GM19397 (cell line): ENCODE data around the gene FSHR.
A peak's percentile ranks its signal among the peaks of the same experiment; 100 is the strongest.

Experiments used
- ATAC-seq: cut with Tn5 transposase; IDR thresholded peaks from one replicate; pipeline ENCODE4 v1.9.1; 2021; ENCODE audit warnings: mild to moderate bottlenecking, moderate library complexity; ENCODE audit not compliant: unreplicated experiment

FSHR gene, protein sequence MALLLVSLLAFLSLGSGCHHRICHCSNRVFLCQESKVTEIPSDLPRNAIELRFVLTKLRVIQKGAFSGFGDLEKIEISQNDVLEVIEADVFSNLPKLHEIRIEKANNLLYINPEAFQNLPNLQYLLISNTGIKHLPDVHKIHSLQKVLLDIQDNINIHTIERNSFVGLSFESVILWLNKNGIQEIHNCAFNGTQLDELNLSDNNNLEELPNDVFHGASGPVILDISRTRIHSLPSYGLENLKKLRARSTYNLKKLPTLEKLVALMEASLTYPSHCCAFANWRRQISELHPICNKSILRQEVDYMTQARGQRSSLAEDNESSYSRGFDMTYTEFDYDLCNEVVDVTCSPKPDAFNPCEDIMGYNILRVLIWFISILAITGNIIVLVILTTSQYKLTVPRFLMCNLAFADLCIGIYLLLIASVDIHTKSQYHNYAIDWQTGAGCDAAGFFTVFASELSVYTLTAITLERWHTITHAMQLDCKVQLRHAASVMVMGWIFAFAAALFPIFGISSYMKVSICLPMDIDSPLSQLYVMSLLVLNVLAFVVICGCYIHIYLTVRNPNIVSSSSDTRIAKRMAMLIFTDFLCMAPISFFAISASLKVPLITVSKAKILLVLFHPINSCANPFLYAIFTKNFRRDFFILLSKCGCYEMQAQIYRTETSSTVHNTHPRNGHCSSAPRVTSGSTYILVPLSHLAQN

DNA sequence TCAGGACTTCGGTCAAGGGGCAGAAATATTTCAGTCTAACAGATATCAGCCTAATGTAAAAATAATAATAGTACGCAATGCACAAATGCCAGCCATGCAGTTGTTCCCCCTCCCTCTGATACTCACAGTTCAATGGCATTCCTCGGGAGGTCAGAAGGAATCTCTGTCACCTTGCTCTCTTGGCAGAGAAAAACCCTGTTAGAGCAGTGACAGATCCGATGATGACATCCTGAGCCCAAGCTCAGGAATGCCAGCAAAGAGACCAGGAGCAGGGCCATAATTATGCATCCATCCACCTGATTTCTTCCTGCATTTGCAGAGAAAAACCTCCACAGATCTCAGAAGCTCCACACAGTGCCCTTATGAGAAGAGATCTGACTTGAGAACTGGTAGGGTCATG is at the start of gene FSHR:
Gene FSHR (minus strand): TSS at position 376 of the 400 bp plus-strand sequence. CDS start 98 bp downstream, at position 278.
- no peak for ATAC-seq

DNA sequence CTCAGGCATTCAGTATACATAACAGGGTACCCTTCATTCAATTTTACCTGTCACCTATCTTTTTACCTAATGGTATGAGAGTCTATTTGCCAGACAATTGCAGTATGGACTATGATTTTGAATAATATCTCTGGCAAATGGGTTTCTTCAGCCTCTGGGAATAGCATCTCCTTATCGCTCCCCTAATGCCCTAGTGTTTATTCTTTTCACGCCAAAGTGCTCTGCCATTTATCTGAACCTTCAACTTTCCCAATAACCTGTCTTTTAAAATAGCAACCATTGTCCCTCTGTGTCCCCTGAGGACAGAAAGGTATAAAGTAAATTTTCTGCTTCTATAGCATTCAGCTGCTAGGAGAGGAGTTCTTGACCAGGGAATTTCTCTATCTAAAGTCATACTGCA is 45.0 kb upstream of the FSHR start:
- no peak for ATAC-seq

DNA sequence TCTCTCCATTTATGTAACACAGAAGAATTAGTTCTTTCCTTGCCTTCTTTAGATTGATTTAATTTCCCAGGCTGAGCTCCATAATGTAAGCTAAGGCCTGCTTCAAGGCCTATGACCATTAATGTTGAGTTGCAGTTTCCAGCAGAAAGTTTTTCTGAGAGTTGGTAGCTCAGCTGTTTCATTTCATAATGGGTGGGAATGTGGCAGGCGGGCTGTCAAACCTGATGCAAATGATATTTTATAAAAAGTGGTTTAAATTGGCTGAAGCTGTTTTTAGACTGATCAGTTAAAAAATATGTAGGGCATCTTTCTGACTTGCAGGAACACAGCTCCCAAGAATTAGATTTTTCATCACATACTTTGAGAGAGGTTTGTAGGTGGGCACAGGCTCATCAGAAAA is 40.4 kb upstream of the FSHR start:
- no peak for ATAC-seq

DNA sequence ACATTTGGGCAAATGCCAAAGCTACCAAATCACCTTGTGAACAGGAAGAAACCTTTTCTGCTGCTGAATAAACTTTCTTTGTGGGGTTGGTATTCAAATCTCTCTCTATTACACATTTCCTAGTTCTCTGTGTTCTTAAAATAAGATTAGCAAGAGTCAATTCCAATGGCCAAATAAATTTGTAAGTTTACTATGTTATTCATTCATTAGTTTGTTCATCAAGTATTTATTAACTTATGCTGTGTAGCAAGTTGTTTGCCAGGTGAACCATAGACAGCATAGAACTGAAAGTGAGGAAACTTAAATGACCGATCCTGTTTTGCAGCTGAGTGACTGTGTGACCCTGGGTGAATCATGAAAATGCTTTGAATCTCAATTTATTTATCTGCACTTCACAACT is 37.7 kb upstream of the FSHR start:
- no peak for ATAC-seq

DNA sequence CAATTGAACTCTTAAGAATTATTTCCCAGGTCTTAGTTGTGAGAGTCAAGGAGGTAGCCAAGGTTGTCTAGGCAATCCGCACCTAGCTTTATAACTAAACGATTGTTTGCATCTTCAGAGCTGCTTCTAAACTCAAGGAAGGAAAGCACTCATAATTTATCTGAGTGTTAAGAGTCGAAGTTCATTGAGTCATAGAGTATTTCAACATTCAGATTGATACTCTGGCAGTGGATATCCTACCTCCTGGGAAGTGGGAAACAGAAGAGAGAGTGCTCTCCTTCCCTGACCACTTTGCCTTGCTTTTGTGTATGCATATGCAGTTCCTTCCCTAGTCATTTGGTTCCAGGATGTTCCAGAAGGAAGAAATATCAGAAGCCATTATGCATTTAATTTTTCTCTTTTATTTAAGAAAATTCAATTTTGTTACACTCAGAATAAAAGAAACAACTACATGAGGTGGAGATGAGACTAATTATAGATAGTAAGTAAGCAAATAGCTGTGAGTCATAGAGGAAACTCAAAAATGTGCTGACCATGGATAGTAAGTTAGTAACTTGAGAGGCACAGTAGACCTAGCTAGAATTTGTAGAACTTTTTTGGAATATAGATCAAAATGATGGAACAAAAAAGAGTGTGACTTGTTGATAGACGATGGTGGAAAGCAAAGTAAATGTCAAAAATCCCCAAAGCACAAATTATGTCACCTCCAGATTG is 35.4 kb upstream of the FSHR start:
- ATAC-seq: no peak

DNA sequence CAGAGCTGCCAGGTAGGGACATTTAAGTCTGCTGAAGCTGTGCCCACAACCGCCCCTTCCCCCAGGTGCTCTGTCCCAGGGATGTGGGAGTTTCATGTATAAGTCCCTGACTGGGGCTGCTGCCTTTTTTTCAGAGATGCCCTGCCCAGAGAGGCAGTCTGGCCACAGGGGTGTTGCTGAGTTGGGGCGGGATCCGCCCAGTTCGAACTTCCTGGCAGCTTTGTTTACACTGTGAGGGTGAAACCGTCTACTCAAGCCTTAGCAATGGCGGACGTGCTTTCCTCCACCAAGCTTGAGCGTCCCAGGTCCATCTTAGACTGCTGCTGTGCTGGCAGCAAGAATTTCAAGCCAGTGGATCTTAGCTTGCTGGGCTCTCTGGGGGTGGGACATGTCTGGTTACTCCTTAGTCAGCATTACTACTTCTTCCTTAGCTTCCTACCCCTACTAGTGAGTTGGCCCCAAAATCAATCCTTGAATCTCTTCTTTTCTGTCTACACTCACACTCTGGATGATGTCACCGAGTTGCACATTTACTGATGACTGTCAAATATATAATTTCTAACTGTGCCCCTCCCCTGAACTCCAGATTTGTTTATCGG is 31.8 kb upstream of the FSHR start:
- ATAC-seq: no peak

DNA sequence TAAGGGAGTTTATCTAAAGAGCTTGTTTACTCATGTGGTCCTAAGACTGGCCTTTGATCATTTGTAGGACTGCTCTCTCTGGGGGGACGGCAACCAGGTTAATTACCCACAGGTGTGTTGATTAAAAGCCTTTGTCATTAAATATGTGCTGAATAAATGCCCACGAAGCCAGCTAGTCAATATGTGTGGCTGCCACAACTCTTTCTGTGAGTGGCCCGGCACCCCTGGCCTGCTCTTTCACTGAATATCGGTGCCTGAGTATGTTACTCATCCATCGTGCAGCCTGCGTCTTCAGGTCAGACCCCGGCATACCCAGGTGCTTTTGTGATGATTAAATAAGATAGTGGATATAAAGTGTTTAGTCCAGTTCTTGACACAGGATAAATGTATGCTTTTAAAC is 24.3 kb upstream of the FSHR start:
- no peak for ATAC-seq

DNA sequence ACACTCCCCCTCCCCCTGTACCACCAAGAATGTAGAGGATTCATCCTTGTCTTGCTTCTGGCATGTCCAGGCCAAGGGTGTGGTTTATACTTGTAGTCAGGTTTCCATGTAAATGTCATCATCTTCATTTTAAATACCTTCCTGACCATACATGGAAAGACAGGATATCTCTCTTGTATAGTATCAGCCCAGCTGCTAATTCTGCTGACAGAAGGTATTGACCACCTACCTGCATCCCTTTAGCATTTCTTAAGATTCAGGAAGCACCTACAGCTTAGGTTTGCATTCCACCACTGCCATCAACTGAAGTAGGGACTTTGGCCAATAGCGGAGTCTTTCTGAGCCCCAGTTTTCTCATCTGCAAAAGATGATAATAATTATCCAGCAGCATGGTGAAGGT is 22.9 kb upstream of the FSHR start:
- no peak for ATAC-seq

DNA sequence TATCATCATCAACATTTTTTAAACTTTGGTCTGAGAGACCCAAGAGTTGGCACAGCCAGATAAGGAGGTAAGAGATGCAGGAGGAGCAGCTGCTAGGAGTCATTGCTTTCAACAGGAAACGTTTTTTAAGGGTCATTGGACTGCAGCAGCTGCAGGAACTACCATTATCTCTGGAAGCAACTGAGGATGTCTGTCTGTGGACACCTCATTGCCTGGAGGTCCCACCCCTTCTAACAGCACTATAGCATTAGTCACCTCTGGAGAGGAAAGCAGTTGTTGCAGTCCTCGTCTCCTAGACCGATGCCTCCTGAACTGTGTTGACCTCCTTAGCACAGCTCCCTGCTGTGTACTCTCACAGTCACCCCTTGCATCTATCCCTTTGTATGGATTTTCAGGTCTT is 21.5 kb upstream of the FSHR start:
- no peak for ATAC-seq

DNA sequence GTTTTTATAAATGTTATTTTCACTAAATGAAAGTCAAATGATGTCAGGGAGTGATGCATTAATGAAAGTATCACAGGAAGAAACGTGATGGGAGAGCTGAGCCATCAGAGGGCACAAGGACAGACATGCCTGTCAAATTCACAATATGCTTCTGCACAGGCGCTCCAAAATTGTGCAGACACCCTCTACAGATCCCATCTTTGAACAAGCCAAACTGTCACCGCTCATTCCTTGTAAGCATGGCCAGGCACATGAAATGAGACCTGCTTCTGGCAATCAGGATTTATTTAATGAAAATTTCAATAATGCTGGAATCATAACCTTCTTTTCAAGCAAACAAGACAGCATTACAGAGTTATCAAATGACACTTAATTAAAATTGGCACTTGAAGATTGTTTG is 20.4 kb upstream of the FSHR start:
- no peak for ATAC-seq

DNA sequence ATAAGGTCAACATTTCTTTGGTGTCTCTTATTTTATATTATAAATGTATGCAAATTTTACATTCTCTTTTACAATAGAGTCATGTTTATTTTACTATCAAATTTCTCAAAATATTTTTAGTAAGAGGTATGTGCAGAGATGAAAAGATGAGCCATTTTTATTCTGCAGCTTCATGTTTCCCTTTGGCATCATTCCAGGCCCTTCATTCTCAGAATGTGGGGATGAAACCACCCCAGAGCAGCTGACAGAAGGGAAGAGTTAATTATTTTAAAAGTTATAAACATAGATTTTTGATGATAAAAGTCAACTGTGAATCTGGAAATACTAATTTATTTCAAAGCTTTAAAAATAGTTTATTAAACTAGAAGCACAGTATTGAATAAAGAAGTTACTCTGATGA is 12.8 kb upstream of the FSHR start:
- no peak for ATAC-seq

DNA sequence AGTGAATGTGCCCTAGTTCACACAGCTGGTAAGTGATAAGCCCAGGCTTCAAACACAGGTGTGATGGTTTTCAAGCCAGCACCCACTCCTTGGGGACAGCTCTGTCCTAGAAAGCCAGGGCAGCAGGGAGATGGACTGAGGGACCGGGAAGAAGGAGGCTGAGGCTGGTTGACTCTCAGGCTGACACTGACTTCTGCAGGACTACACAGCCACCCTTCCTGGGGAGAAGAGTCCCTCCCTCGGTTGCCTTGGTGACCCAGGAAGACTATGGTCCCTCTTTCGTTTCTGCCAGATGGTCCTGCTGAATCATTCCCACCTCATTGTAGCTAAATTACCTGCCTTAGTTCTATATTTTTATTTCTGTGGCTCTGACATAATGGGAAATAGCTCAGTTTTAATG is 11.3 kb upstream of the FSHR start:
- no peak for ATAC-seq

DNA sequence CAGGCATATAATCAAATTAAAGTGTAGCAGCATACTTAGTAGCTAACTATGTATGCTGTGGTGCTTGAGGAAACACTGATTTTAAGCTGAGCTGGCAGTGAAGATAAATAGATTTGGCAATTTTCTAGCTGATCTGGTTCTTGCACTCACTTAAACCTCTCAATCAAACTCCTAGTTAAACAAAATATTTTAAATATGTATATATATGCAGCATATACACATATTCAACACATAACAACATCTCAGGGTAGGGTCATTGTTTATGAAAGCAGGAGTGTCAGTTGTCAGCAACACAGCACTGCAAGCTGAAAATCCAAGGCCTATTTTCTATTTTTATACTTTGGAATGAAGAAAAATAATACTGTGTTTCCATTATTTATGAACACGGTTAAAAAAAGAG is 10.4 kb upstream of the FSHR start:
- ATAC-seq: no peak

DNA sequence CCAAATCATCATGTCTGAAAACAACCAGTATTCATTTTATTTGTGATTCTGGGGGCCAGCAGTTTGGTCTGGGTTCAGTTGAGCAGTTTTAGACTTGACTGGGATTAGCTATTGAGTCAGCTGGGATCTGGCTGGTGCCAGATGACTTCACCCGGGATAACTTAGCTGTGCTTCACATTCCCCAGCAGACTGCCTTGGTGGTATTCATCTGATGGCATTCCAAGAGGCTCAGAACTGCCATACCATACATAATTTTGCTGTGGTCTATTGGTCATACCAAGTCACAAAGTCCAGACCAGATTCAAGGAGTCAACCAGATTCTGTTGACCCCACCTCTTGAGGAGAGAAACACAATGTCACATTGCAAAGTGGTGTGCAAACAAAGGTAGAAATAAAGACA is 7.8 kb upstream of the FSHR start:
- no peak for ATAC-seq

DNA sequence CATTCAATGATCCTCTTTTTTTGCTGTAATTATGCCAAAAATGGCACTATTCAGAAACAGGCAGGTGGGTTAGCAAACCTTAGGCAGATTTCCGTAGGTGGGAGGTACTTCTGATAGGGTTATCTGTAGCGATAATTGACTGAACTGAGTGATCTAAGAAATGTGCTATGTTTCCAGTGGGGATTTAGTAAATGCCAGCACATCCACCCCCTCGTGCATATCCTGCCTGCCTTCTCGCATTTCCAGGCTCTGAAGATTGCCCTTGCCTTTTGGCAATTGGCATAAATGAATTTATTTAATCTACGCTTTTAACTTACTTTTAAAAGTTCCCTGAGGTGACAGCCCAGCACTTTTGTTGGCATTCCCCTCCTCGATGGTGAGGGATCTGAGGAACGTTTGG is 576 bp upstream of the FSHR start:
- ATAC-seq: no peak

DNA sequence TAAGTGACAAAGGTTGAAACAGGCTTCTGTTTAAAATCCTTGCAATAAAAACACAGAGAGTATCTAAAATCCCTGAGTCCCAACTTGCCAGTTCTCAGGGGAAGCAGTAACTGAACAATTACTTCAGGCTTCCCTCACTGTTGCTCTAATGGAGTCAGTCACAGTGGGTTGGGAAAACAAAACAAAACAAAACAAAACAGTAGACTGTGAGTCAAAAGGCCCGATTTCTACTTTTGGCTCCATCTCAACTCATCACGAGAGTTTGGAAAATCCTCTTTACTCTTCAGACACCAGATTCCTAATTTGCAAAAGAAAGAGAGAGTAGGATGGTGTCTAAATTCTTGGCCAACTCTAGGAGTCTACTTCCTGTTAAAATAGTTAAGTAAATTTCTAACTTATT is 1.1 kb downstream of the FSHR start:
- no peak for ATAC-seq

DNA sequence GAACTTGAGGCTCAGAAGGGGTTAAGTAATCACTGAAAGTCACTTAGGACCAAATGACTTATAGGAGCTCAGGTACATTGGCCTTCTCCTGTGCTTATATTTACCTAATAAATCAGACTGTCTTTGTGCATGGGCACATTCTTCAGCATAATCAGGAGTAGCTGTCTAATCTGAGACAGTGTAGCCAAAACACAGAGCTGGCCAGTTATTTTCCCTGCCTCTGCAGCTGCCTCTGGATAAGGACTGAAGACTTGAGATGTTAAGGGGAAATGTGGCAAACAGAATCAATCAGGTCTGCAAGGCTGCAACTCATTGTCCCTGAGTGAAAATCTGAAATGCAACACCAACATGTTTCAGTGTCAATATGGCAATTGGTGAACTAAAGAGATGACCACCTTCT is 1.5 kb downstream of the FSHR start:
- ATAC-seq: no peak

DNA sequence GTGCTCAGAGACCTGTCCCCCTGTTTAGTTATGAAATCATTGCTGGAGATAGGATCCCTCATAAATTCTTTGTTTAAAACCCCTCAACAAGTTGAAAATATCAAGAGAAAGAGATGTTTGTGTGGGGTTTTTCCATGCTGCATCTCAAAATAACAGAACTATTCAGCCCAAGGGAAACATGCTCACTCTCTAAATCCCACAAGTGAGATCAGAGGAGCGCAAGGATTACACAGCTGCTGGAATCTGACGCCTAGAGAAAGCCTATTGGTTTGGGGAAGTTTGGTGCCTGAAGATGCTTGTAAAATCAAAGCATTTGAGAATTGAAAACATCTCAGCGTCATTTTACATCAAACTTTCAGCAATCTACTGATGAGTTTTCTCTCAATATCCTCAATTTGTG is 7.9 kb downstream of the FSHR start:
- no peak for ATAC-seq

DNA sequence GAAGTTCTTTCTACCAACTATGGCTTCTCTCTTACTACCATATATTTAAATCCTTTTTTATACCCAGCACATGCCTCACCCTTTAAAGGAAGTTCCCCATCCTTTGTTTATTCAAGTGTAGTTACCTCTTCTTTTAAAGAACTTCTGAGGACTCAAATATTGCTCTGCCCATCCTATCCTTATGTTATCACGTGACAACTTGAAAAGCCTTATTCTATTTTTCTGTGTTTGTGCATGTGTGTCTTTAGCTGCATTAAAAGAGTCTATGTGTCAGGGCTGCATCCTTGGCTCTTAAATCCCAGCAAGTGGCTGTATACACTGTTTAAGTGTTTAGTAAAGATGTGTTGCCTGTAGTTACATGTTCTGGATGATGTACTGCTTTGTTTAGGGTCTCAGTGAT is 22.5 kb downstream of the FSHR start:
- ATAC-seq: no peak

DNA sequence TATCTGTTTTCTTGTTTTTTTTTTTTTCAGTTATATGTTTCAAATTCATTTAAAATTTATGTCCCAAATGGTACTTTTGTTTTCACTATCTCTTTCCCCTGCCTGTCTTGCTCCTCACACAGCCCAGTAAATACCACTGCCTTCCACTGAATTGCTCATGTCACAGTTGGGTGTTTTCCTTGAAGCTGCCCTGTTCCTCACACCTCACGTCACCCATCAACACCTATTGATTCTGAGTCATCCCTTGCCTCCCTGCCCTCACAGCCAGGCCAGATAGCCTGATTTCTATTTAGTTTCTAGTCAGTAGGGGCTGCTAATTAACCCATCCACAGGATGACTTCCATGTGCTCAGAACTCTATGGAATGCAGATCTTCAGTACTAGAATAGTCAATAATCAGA is 25.3 kb downstream of the FSHR start:
- ATAC-seq: peak; percentile 94

DNA sequence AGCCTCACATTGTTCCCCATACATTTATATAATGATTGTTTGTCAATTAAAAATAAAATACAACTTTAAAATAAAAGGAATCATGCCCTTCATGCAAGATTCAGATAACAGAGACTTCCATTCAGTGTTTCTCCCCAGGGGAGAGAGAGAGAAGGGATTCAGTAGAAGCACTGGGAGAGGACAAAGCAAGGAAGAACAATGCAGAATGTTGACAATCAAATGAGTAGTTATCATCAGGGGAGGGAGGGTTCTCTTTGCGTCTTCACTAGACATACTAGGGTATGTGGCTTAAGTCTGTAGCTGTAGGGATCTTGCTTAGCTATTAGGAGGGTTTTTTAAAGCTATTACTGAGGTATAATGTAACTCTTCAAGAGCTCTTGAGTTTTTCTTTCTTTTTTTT is 30.7 kb downstream of the FSHR start:
- no peak for ATAC-seq

DNA sequence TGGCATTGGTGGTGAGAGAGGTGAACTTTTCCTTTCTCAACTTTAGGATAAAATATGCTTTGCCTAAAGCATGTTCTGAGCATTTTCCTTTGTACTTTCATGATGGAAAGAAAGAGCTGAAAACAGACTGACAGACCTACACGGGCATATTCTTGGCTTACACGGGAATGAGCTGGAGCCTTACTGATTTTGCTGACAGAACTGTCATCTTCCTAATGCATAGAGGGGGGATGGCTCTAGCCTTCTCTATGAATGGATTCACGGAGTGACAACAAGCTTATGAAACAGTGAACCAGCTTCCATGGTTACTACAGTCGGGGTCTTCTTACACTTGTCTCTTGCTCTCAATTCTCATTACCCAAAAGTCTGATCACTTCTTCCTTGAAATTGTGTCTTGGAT is 32.2 kb downstream of the FSHR start:
- no peak for ATAC-seq
